ENCODE results near the gene ARMH1.
A peak's percentile ranks its signal among the peaks of the same experiment; 100 is the strongest.

ARMH1 gene

DNA sequence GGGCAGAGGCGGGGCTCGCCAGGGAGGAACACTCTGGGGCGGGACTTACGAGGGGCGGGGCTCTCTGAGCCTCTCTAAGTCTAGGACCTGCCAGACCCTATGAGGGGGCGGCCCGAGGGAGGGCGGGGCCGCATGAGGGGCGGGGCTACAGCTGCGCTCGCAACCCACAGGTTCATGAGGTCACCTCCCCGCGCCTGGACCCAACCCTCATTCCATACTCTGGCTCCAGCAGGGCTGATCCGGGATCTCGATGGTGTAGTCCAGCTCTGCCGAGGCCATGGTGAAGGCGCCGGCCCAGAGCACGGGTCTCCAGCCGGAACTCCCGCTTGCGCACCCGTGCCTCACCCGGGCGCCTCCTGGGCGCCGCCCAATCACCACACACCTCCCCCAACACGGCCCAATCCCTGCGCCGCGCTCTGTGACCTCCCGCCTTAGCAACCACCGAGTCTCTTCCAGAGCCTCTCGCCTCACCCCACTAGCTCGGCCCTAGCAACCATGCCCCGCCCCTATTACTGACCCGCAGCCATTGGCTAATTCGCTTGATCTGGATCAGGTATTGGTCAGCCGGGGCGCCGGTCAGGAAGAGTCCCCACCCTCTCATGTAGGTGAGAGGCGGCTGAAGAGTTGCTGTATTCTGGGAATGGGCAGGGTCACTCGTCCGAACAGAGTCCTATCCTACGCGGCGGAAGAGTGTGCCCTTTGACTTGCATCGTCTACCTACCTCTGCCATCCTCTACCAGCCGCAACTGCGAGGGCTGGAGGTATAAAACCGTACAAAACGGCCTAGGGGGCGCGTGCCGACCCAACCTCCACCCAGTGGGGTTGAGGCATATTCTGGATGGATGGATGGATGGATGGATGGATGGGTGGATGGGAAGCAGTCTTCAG lies at the start of gene ARMH1, which contains the start of gene TMEM53:
Gene ARMH1, plus strand, starts transcription at position 602 of the 888 bp plus-strand sequence. CDS start 14,984 bp downstream, outside the sequence.
Gene TMEM53, minus strand, starts transcription at position 369 of the 888 bp plus-strand sequence. Its CDS starts 90 bp downstream, at position 279.
- DNase-seq = peak; percentile 99

DNA sequence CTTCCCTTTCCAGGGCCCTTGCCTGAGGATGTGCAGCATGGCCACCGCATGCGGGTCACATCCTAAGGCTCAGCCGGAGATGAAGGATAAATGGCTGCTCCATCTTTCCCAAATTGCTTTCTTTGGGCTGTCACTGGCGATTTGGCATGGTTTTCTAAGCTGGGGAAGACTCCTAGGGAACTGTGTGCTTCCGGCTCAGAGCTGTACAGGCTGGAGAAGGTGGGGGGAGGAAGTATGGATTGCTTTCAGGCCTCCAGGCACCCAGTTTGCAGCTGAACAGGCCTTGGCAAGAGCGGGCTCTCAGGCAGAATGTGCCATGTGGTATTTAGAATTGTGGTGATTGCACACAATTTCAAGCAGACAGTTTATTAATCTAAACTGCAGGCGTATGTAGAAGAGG lies 49.2 kb upstream of the ARMH1 start:
- DNase-seq = no peak

DNA sequence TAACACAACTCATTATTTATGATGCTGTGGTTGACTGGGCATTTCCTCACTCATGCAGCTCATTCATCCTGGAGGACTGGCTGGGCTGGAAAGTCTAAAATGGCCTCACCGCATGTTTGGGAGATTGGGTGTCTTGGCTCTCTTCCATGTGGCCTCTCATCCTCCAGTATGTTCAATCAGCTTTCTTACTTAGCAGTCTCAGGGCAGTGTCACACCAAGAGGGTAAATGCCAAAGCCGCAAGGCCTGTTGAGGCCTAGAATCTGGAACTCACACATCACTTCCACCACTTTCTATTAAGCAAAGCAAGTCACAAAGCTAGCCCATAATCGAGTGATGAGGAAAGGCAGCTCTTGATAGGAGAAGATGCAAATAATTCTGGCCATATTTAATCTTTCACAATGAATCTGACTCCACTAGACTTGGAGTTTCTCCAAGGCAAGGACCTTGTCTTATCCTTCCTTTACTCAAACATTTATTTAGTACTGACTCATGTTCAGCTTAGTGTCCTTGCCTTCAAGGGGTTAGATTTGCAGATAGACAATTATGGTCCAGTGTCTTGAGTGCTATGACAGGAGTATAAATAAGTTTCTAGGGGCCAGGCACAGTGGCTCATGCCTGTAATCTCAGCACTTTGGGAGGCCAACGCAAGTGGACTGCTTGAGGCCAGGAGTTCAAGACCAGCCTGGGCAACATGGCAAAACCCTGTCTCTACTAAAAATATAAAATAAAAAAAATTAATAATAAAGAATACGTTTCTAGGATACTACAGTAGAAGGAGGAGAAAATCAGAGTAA lies 45.4 kb upstream of the ARMH1 start:
- no peak for DNase-seq

DNA sequence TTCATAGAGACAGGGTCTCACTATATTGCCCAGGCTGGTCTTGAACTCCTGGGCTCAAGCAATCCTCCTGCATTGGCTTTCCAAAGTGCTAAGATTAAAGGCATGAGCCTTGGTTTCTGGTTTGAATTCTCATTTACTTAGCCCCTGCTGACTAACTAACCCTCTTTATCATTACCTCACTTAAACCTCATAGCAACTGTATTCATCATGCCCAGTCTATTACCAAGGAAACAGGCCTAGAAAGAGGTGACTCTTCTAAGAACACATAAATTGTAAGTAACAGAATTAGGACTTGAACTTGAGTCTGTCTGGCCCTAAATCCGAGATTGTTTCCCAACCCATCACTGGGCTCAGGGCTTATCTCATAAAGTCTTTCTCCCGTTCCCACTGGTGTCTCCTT lies 44.4 kb upstream of the ARMH1 start:
- DNase-seq = no peak

DNA sequence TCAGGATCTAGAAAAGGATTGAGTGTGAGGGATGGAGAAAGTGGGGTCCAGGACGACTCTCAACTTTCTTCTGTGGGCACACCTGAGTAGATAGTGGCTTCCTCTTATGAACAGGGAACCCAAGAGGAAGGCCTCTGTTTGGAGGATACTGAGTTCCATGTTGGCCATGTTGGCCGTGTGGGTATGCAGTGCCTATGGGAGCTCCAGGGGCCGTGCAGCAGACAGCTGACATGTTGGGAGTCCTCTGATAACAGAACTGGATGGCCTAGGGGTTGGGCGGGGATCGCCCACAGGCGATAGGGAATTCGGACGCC lies 43.2 kb upstream of the ARMH1 start:
- DNase-seq = no peak

DNA sequence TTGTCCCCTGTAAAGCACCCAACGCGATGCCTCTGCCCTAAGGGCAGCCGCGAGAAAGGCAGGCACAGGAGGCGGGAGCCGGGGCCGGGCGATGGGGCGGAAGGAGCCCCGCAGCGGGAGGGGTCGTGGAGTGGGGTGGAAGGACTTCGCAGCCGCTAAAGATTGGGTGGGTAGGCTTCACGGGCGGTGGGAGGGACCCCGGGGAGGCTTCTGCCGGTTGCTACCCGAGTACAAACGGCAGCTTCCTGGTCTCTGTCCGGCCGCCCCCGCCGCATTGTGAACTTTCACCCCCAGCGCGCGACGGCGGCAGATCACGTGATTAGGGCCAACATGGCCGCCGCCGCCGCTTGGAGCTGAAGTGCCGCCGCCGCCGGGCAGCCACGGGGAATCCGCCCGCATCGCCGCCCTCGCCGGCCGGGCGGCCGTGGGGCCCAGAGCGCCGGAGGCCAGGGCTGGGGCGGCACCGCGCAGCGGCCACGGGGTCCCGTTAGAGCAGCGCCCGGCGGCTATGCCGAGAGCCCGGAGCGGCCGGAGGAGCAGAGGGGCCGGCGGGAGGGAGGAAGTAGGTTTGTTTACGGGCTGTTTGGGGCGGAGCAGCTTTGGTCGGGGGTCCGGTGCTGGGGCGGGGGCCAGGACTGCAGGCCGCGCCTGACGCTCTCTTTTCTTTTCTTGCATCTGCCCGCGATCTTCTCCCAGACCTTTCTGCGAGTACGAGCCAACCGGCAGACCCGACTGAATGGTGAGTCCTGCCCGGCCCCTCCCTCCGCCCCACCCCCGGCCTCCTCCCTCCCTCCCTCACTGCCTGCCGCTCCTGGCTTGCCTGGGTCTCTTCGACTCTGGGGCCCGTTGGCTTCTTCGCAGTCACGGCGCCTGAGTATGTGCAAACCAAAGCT lies 42.6 kb upstream of the ARMH1 start:
- peak; percentile 84 for DNase-seq

DNA sequence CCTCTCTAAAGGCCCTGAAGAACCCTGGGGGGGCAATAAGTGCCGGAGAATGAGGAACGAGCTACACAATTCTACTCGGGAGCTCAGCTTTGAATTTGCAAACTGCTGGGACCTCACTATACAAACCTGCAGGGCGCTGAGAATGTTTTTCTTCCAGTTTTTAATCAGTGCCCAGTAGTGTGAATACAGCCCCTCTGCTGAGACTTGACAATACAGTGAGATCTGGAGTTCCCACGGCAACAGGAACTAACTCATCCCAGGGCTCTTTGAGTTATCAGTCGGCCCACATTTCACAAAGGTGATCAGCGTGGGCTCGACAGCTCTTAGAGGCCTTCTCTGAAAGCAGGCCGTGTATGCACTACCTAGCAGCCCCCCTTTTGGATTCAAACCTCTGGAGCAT lies 41.9 kb upstream of the ARMH1 start:
- DNase-seq = no peak

DNA sequence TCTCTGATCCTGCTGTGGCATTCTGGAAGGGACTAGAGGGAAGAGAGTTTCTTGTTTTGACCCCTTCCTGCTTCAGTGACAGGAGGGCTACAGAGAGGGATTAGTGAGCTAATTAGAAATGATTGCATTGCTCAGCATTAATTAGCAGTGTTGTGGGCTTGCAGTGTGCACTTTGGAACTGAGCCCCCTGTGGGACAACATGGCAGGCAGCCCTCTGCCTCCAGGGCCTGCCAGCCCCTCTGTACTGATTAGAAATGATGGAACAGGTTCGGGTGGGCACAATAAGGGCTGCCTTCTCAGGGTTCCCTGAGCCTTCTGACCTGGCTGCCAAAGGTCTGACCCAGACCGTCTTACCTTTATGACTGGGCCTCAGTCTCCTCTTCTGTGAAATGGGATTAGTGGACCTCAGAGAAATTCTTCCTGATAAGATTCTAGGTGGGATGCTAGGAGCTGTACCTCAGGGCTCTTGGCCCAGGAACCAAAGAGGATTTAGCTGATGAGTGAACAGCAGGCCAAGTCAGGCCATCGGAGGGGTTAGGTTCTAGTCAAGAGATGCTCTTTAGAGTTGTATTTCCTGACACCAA lies 39.8 kb upstream of the ARMH1 start:
- DNase-seq = no peak

DNA sequence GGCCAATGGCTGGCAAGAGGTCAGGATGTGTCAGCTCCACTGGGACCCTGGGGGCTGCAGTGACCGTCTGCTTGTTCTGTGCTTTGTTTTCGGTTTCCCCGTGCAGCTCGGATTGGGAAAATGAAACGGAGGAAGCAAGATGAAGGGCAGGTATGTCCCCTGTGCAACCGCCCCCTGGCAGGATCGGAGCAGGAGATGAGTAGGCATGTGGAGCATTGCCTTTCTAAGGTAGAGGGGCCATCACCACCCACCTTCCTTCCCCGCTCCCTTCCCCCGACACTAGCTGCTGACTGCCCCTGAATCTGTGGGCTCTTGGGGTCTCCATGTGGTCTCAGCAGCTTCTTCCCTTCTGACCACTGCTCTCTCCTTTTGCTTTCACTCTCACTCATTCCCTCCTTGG lies 39.1 kb upstream of the ARMH1 start:
- no peak for DNase-seq

DNA sequence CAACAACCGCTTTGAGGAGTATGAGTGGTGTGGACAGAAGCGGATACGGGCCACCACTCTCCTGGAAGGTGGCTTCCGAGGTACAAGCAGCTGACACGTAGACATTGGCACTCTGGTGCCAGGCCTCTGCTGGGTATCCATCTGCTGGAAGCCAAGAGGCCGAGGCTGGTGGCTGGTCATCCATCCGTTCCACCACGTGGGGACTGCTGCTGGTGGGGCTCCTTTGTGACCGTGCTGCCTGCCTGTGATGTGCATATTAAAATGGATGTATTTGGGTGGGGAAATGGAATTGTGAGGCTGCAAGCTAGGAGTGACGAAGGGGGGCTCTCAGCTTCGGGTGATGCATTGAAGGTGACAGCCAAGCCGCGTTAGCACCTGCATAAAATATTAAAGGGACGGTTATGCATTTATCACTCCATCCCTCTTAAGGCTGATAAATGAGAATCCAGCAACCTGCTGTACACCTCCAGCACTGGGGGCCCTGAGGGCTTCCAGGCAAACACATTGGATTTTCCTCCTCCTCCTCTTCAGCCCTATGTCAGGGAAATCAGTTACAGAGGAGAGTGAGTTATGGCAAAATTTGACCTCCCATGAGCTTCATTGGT lies 38.3 kb upstream of the ARMH1 start:
- no peak for DNase-seq

DNA sequence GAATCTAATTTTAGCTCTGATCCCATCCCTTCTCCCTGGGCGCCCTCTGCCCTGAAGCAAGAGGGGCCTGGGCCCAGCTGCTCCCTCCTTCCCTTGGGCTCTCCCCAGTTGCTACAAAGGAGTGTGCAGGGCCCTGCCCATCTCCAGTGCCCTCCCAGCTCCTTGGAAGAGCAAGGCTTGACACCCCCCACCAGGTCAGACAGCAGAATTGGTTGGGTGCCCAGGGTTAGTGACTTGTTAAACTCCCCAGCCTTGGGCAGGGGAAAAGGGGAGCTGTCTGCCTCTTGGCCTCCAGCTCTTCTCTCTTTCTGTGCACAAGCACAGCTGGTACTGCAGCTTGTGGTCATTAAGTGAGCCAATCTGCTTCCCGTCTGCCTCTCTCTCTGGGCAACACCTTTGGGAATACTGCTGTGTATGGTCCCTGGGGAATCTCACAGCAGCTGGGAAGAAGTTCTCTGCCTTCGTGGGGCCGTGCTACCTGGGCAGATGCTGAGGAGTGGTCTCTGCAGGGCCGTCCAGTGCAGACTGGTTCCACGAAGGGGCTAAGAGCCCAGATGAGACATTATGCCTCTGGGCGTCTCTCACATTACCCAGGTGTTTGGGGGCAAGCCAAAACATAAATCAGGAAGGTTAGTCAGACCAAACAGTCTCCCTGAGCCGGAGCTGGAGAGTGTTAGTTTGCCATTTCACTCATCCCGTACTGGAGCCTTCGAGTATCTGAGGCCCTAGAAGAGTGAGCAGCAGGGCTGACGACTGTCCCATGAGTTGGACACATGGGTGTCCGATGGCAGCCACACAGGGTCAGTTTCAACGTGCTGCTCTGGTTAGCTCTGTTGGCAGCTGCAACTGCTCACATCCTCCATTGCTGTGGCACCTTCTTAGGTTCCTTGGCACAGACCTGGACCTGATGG lies 37.6 kb upstream of the ARMH1 start:
- peak; percentile 79 for DNase-seq

DNA sequence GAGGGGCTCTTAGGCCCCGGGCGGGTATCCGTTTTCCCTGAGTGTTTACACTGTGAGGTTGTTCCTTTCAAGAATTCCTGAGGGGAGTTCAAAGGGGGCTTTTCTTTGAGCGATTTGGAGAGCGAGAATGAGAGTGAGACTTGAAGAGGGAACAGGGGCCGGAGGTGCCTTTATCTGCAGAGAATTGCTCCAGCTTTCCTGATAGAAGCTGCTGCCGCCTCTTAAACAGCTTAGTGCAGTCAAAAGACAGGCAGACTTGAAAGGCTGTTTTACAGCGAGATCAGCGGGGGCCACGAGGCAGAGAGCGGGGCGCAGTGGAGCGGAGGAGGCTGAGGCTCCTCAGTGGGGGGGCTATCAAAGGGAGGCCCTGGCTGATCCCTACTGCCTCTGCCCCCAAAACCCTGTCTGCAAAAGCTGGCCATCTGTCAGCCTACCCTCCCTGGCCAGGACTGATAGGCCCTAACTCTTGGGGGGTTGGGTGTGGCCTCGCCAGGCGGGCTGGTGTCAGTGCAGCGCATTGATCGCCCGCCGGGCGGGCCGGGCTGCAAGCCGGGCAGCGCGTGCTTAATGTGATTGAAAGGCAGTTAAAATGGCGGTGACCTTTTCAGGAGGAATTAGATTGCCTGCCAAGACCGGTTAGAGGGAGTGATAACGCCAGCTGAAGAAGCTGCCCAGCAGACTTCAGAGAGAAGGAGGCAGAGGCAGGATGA lies 36.7 kb upstream of the ARMH1 start:
- DNase-seq = no peak

DNA sequence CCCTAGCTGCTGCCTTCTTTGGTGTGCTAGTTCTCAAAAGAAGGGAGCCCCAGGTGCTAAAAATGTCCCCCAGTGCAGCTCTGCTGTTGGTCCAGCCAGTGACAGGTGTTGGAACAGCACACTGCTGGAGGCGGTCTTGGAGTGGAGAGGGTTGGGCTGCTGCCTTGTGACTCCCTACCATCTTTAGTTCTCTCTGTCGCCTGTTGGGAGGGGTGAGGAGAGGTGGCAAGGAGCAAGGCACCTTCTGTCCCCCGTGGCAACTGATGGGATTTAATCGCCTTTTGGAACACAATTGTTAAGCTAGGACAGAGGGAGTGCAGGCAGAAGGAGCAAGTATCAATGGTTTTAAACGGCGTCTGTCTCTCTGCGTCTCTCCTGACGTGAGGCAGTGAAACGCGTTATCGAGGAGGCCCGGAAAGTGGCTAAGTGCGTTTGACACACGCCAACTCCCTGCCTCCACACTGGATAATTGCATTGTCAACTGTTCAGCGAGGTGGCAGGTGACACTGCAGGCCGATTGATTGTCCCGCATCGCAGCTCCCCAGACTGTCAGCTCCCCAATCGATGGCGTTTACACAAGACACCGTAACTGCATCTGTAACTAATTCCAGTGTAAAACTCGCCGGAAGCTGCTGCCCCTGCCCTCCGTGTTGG lies 34.2 kb upstream of the ARMH1 start:
- DNase-seq = no peak

DNA sequence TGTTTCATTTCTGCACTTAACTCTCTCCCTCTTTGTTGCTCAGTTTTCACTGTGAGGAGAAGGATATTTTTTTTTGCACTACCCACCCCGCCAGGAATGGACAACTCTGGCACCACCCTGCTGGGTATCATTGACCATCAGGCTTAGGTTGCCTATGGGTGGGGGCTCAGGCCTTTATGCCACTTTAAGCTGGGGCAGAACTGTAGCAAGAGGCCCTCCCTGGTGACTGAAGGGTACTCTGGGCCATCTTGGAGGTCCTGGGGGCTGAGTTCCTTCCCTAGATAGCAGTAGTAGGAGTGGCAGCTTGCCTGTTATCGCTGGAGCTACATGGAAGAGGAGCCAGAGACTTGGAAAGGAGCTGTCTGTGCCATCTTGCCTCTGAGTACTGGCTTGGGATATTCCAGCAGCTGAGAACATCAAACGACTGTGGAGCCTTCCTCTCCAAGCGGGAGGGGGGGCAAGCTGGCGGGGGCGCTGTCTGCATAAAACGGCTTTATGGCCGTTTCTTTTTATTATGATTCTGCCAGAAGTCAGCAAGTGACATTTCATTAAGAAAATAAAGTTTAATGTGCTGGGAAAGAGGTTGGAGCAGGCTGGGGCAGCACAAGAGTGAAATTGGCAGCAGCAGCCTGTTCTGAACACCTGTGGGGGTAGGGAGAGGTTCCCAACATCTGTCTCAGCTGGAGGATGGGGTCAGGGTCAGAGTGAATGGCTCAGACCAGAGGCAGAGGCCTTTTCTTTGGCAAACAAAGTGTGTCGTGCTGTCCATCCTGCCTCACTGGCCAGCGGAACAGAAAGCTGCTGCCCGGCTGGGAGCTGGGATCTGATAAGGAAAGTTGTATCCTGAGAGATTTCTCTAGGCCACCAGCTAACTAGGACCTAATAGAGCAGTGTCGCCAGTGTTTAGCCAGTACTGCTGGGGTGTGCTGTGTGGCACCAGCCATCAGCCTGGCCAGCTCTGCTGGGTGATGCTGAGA lies 33.1 kb upstream of the ARMH1 start:
- DNase-seq = no peak

DNA sequence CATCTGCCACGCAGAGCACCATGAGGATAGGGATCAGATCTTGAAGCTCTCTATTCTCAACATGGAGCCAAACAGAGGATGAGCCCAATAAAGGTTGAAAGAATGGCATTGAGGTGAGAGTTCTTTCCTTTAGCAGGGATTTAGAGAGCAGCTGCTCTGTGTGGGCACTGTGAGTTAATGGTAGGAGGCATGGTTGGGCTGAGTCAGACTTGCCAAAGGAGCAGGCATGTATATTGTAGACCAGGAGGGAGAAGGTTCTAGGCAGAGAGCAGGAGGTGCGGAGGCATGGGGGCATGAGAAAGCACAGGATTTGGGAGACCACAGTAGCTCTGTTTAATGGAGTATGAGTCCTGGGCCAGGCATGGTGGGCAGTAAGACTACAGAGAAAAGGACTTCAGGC lies 32.3 kb upstream of the ARMH1 start:
- no peak for DNase-seq

DNA sequence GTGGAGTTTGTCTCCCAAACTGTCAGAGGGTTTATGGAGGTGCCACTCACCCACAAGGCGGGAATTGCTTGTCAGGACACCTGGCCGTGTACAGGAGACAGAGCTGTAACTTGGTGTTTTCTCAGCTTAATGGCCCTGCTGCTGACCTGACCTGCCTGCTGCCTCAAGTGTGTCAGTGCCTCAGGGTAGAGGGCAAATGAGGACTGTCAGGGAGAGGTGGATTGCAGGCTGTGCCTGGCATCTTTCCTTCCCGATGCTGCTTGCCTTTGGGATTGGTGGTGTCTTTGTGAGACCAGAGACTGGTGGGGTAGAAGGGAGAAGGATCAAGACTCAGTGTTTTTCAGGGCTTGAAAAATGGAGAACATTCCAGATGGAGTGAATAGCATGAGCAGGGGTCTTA lies 31.6 kb upstream of the ARMH1 start:
- DNase-seq = no peak

DNA sequence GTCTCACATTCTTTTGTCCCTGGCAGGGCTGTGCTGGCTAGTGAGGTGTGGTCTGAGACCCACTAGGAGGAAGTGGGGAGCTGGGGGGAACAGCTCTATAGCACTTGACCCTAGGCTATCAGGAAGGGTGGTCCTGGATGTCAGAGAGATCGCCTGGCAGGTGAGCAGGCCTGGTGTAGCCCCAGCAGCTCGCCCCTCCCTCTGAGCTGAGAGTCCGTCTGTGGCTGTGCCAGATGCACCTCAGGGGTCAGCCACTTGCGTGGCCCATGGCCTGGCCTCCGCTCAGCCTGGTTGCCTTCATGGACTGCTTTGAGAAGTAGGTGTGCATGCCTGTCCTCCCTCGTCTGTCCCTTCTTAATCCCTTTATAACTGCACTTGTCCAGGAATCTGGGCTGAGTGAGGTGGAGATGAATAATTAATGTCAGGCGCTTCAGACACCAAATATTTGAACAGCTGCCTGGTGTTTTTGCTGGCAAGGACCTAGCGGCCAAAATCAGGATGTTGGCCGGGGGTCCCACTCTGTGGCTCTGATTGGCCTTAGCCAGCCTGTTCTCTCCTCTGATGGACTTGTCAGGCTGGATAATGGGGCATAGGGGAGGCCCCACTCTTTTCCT lies 30.7 kb upstream of the ARMH1 start:
- peak; percentile 94 for DNase-seq

DNA sequence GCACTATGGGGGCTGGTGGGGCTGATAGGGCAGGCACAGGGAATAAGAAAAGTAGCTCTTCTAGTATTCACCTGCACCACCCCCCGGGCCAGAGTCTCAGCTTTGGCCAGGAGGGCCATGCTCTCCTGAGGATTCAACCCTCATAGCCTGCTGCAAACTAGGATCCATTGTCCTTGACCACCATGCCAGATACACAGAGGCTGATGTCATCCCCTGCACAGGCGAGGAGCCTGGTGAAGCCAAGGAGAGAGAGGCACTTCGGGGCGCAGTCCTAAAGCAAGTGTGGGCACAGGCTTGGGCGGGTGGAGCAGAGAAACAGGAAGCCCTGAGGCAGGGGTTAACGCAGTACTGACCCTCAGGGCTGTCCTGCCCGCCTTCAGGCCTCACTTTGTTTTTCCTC lies 29.7 kb upstream of the ARMH1 start:
- DNase-seq = no peak

Measured in NCI-H2029 treated with DMSO at 0.1 percent for 48 hours (cell line).